ENCODE measurements around the gene BBX.
A peak's percentile ranks its signal among the peaks of the same experiment; 100 is the strongest.

BBX gene

DNA sequence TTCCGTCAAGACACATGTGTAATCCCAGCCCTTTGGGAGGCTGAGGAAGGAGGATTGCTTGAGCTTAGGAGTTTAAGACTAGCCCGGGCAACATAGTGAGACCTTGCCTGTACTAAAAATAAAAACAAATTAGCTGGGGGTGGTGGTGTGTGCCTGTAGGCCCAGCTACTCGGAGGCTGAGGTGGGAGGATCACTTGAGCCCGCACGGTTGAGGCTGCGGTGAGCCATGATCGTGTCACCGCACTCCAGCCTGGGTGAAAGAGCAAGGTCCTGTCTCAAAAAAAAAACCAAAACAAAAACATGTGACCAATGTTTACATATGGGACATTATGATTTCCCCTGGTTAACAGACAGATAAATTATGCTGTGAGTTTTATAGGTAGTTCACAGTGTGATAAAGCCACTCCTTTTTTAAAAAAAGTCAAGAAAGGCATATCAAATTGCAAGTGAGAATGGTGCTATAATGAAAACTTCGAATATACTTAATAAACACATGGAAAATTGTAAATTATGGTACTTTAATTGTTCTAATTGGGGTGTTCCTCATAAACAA, 9.2 kb downstream of the BBX start:
- FAIRE-seq = no peak
- DNase-seq (ENCODE audit: insufficient read length, low spot score) = no peak
- TF ChIP-seq POLR2AphosphoS5 (IDR thresholded peaks at IDR 0.05; ENCODE audit: low read depth, low read length) (no peak), SPI1 (IDR thresholded peaks at IDR 0.05; ENCODE audit: low read depth, low read length) (no peak)

DNA sequence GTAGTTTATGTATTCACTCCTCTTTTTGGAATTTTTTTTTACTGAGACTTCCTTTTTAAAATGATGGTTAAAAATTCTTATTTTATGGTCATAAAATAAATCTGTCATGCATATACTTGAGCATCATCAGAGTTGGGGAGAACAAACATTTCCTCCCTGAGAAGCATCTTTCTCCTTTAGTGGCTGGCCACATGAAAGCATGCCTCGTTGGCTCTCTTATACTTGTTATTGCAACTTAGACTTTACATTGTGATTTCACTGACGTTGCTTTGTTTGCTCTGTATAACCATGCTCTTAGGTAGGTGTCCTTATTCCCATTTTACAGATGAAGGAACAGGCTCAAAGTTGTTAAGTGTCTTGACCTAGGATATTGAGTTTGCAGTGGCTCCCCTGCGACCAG, 18.1 kb downstream of the BBX start:
- FAIRE-seq (no peak), DNase-seq (ENCODE audit: insufficient read length, low spot score) (no peak)
- no peak for TF ChIP-seq POLR2AphosphoS5 (IDR thresholded peaks at IDR 0.05; ENCODE audit: low read depth, low read length)
- TF ChIP-seq POU2F2 (IDR thresholded peaks at IDR 0.05; ENCODE audit: low read depth, low read length) = no peak
- TF ChIP-seq POLR2A (IDR thresholded peaks at IDR 0.05; ENCODE audit: low read depth, low read length) = no peak
- no peak for TF ChIP-seq PAX5 (IDR thresholded peaks at IDR 0.05; ENCODE audit: insufficient read depth, low read length, severe bottlenecking)
- no peak for TF ChIP-seq TAF1 (IDR thresholded peaks at IDR 0.05; ENCODE audit: low read depth, low read length)
- TF ChIP-seq SPI1 (IDR thresholded peaks at IDR 0.05; ENCODE audit: low read depth, low read length) = no peak

DNA sequence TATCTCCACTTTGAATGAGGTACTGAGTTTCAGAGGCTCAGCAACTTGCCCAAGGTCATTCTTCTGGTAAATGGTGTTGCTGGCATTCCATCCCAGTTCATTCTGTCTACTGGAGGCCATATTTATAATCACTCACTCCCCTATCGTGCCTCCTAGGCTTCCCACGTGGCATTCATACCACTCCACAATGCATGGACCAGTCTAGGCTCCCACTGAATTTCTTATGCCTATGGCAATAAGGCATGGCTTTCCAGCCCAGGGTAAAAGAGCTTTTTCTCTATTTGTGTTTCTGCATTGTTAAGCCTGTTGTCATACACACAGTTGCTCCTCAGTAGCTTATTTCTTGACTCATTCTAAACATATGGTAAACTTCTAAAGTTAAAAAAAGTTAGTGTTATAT, 19.9 kb downstream of the BBX start:
- no peak for TF ChIP-seq PAX5 (IDR thresholded peaks at IDR 0.05; ENCODE audit: insufficient read depth, low read length, severe bottlenecking)
- TF ChIP-seq POU2F2 (IDR thresholded peaks at IDR 0.05; ENCODE audit: low read depth, low read length) = no peak
- no peak for TF ChIP-seq POLR2AphosphoS5 (IDR thresholded peaks at IDR 0.05; ENCODE audit: low read depth, low read length)
- TF ChIP-seq TAF1 (IDR thresholded peaks at IDR 0.05; ENCODE audit: low read depth, low read length) = no peak
- TF ChIP-seq POLR2A (IDR thresholded peaks at IDR 0.05; ENCODE audit: low read depth, low read length) = no peak
- no peak for TF ChIP-seq SPI1 (IDR thresholded peaks at IDR 0.05; ENCODE audit: low read depth, low read length)
- FAIRE-seq (no peak), DNase-seq (ENCODE audit: insufficient read length, low spot score) (no peak)

DNA sequence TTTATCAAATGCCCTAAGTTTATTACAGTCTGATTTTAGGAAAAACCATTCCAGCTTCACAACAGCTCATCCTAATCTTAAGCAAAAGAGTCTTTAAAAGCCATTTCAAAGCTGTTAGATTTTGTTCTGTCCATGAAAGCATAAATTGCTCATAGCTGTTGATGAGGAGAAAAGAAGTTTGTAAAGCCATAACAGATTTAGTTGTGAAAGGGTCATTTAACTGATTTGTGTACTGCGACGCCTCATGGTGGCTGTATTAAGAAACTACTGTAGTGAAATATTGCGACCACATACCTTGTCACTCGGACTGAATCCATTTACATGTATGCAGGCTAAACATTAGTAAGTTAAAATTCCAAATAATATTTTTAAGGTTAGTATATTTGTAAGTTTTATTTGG, 20.9 kb downstream of the BBX start:
- DNase-seq (ENCODE audit: insufficient read length, low spot score) (no peak), FAIRE-seq (no peak)
- TF ChIP-seq SPI1 (IDR thresholded peaks at IDR 0.05; ENCODE audit: low read depth, low read length) (no peak), TAF1 (IDR thresholded peaks at IDR 0.05; ENCODE audit: low read depth, low read length) (no peak), PAX5 (IDR thresholded peaks at IDR 0.05; ENCODE audit: insufficient read depth, low read length, severe bottlenecking) (no peak), POU2F2 (IDR thresholded peaks at IDR 0.05; ENCODE audit: low read depth, low read length) (no peak), POLR2A (IDR thresholded peaks at IDR 0.05; ENCODE audit: low read depth, low read length) (no peak), POLR2AphosphoS5 (IDR thresholded peaks at IDR 0.05; ENCODE audit: low read depth, low read length) (no peak)

DNA sequence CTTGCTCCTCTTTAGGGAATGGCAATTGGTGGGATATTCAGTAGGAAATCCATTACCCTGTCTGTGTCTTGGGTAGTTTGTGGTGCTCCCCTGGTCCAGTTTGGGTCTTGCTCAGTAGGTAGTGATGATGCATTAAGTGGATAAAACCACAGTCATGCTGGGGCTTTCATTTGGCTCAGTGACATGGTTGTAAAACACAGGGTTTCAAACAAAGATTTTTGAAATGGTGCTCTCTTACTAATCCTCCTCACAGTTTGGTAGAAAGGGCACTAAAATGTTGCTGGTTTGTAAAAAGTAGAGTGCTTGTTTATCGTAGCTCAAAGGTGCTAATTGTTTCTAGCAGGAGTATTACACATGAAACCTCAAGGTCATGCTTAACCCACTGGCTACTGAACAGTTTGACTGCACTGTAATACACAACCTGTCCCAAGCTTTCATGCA, 22.9 kb downstream of the BBX start:
- TF ChIP-seq TAF1 (IDR thresholded peaks at IDR 0.05; ENCODE audit: low read depth, low read length) (no peak), POLR2A (IDR thresholded peaks at IDR 0.05; ENCODE audit: low read depth, low read length) (no peak), SPI1 (IDR thresholded peaks at IDR 0.05; ENCODE audit: low read depth, low read length) (no peak), POLR2AphosphoS5 (IDR thresholded peaks at IDR 0.05; ENCODE audit: low read depth, low read length) (no peak), PAX5 (IDR thresholded peaks at IDR 0.05; ENCODE audit: insufficient read depth, low read length, severe bottlenecking) (no peak), POU2F2 (IDR thresholded peaks at IDR 0.05; ENCODE audit: low read depth, low read length) (no peak)
- DNase-seq (ENCODE audit: insufficient read length, low spot score) = no peak
- peak; percentile 48 for FAIRE-seq

DNA sequence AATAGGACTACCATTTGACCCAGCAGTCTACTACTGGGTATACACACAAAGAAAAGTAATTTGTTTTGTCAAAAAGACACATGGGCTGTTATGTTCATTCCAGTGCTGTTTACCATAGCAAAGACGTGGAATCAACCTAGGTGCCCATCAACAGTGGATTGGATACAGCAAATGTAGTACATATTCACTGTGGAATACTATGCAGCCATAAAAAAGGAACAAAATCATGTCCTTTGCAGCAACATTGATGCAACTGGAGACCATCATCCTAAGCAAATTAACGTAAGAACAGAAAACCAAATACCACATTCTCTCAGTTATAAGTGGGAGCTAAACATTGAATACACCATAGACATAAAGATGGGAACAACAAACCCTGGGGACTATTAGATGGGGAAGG, 25.8 kb downstream of the BBX start:
- TF ChIP-seq SPI1 (IDR thresholded peaks at IDR 0.05; ENCODE audit: low read depth, low read length) (no peak), POLR2A (IDR thresholded peaks at IDR 0.05; ENCODE audit: low read depth, low read length) (no peak)
- FAIRE-seq (no peak), DNase-seq (ENCODE audit: insufficient read length, low spot score) (no peak)

DNA sequence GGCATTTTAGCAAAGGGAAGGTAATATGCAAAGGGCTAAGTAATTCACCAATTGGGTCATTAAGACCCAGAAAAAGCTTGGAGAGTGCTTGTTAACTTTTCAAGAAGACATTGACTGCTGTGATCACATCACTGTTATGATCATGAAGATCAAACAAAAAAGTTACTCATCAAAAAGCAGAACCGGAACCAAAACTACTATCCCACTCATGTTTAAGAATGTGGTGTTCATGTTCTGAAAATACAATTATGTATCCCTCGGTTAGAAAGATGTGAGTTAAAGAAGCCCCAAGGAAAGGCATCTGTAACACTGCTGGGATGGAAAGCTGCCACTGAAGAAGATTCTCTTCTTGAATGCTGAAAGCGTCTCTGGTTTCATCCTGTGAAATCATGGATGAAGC, 32.6 kb downstream of the BBX start:
- DNase-seq (ENCODE audit: insufficient read length, low spot score) = no peak
- peak; percentile 16 for FAIRE-seq
- peak; percentile 95 for TF ChIP-seq SPI1 (IDR thresholded peaks at IDR 0.05; ENCODE audit: low read depth, low read length)
- no peak for TF ChIP-seq POU2F2 (IDR thresholded peaks at IDR 0.05; ENCODE audit: low read depth, low read length)

DNA sequence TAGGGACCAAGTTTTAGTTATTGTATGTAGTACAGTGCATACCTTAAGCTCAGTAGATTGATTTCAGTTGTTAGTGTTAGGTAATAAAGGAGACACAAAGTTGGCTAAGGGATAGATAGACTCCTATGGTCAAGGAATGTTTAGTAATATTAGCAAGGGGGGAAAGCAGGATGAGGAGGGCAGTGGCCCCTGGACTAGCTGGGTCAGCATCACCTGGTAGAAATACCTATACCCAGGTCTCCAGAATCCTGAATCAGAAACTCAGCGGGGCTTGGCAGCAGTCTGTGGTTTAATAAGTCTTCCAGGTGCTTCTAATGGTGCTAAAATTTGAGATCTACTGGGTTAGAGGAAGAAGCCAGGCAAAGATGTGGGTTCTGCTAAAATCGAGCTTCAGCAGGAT, 35.0 kb downstream of the BBX start:
- no peak for TF ChIP-seq POU2F2 (IDR thresholded peaks at IDR 0.05; ENCODE audit: low read depth, low read length)
- TF ChIP-seq PAX5 (IDR thresholded peaks at IDR 0.05; ENCODE audit: insufficient read depth, low read length, severe bottlenecking) = no peak
- no peak for TF ChIP-seq TAF1 (IDR thresholded peaks at IDR 0.05; ENCODE audit: low read depth, low read length)
- no peak for TF ChIP-seq SPI1 (IDR thresholded peaks at IDR 0.05; ENCODE audit: low read depth, low read length)
- no peak for TF ChIP-seq POLR2A (IDR thresholded peaks at IDR 0.05; ENCODE audit: low read depth, low read length)
- no peak for TF ChIP-seq POLR2AphosphoS5 (IDR thresholded peaks at IDR 0.05; ENCODE audit: low read depth, low read length)
- no peak for FAIRE-seq
- DNase-seq (ENCODE audit: insufficient read length, low spot score) = no peak

DNA sequence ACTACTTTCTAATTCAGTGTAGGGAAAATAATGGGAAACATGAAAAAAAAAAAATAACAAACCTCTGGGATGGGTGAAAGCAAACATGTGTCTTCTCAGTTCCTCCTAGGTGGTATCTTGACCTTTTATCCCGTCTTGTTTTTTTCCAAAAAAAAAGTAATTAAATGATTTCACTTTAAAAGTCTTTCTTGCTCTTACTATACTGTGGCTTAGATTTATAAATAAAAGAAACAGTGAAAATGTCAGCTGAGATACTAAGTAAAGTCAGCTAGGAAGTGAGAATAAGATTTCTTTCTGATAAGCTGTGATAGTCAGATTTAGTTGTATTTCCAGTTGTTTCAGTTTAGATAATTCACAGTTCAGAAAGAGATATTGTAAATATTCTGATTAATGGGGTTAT, 37.4 kb downstream of the BBX start:
- DNase-seq (ENCODE audit: insufficient read length, low spot score) (no peak), FAIRE-seq (no peak)
- TF ChIP-seq POLR2A (IDR thresholded peaks at IDR 0.05; ENCODE audit: low read depth, low read length) (no peak), PAX5 (IDR thresholded peaks at IDR 0.05; ENCODE audit: insufficient read depth, low read length, severe bottlenecking) (no peak), POU2F2 (IDR thresholded peaks at IDR 0.05; ENCODE audit: low read depth, low read length) (no peak), SPI1 (IDR thresholded peaks at IDR 0.05; ENCODE audit: low read depth, low read length) (no peak), POLR2AphosphoS5 (IDR thresholded peaks at IDR 0.05; ENCODE audit: low read depth, low read length) (no peak), TAF1 (IDR thresholded peaks at IDR 0.05; ENCODE audit: low read depth, low read length) (no peak)

DNA sequence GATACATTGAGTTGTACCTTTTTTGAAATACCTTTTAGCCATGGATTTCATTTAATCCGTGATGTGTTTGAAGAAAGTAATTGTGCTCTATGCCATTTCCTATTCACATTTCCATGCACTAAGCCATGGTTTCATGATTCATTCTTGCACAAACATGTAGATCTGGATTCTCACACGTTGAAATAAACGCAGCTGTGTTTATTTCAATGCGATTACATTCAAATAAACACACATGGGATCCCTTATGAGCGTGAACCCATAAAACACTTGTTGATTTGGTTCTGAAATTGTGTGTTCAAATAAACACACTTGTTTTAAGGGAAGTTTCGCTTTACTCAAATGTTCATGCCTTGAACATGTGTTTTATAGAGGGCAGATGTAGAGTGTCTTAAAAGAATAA, 39.2 kb downstream of the BBX start:
- no peak for FAIRE-seq
- TF ChIP-seq POLR2AphosphoS5 (IDR thresholded peaks at IDR 0.05; ENCODE audit: low read depth, low read length) = no peak
- TF ChIP-seq SPI1 (IDR thresholded peaks at IDR 0.05; ENCODE audit: low read depth, low read length) = no peak
- TF ChIP-seq POU2F2 (IDR thresholded peaks at IDR 0.05; ENCODE audit: low read depth, low read length) = no peak
- no peak for TF ChIP-seq POLR2A (IDR thresholded peaks at IDR 0.05; ENCODE audit: low read depth, low read length)
- TF ChIP-seq PAX5 (IDR thresholded peaks at IDR 0.05; ENCODE audit: insufficient read depth, low read length, severe bottlenecking) = no peak
- no peak for TF ChIP-seq TAF1 (IDR thresholded peaks at IDR 0.05; ENCODE audit: low read depth, low read length)
- no peak for DNase-seq (ENCODE audit: insufficient read length, low spot score)
